ENCODE results near the gene ZNF366. TPM values are rescaled to one million over a fixed set of nuclear protein-coding genes. Genes with fewer than 3 reads are reported as not detected.

The ZNF366 gene
- polyA plus RNA-seq, 1 donor (not counting 4 experiments of a cell fraction or from before 2014, with no cell fraction given), result not detected

- H3K4me3 ChIP-seq (ENCODE audit: control insufficient read depth in 2 of 3, extremely low read depth in 1 of 3, insufficient read depth in 2 of 3, low read depth in 1 of 3, low read length in 3 of 3), result no peak overlapping the region
- H3K9me3 ChIP-seq (ENCODE audit: control insufficient read depth, low read depth, low read length), result no peaks in the 10 kb centered on the region
- peaks cover 13% of the 10 kb centered on the region for H3K4me1 ChIP-seq (ENCODE audit: control insufficient read depth, extremely low read depth, insufficient read depth, low read length)
- FAIRE-seq (no peak), DNase-seq (ENCODE audit: low read depth, low spot score) (no peak)
- H3K27me3 ChIP-seq (ENCODE audit: control insufficient read depth, extremely low read depth, insufficient read depth, low read length), result no peaks in the 10 kb centered on the region
- no peaks in the 10 kb centered on the region for H3K36me3 ChIP-seq (ENCODE audit: control insufficient read depth in 2 of 2, extremely low read depth in 1 of 2, insufficient read depth in 2 of 2, low read length in 2 of 2)
- no peak for TF ChIP-seq CTCF (optimal IDR thresholded peaks at IDR 0.05 in 1 of 3, IDR thresholded peaks at IDR 0.05 in 1 of 3, conservative IDR thresholded peaks at IDR 0.05 in 1 of 3; ENCODE audit: extremely low read depth in 1 of 3, insufficient read depth in 2 of 3, low read length in 3 of 3)
- TF ChIP-seq EZH2 (IDR thresholded peaks at IDR 0.05; ENCODE audit: low read length), result no peak
- no peak overlapping the region for H3K4me2 ChIP-seq (ENCODE audit: control insufficient read depth, extremely low read depth, insufficient read depth, low read depth, low read length)
- no peaks in the 10 kb centered on the region for H3K9me1 ChIP-seq (ENCODE audit: control insufficient read depth, extremely low read depth, insufficient read depth, low read length)
- H3K27ac ChIP-seq (ENCODE audit: control insufficient read depth, insufficient read depth, low read length), result no peak overlapping the region
- H3K9ac ChIP-seq (ENCODE audit: control insufficient read depth, extremely low read depth, insufficient read depth, low read length), result no peak overlapping the region
- dilution Hi-C loops (cut with MboI; ENCODE audit: extremely low pct_ligation_motif_present, low sequenced_read_pairs), result no loop called here
- no peaks in the 10 kb centered on the region for H3K79me2 ChIP-seq (ENCODE audit: control insufficient read depth, insufficient read depth, low read length)
- H4K20me1 ChIP-seq (ENCODE audit: control insufficient read depth, extremely low read depth, insufficient read depth, low read length), result no peaks in the 10 kb centered on the region
- no peak overlapping the region for H2AFZ ChIP-seq (ENCODE audit: control insufficient read depth, low read length)
Measured at GRCh38 chr5:72477176-72477575, 30.0 kb downstream of the ZNF366 start.

GRCh38 chr5:72476721-72477120 is 30.5 kb downstream of the ZNF366 start:
- H3K9me3 ChIP-seq (ENCODE audit: control insufficient read depth, low read depth, low read length), result no peaks in the 10 kb centered on the region
- FAIRE-seq (no peak), DNase-seq (ENCODE audit: low read depth, low spot score) (no peak)
- H3K4me2 ChIP-seq (ENCODE audit: control insufficient read depth, extremely low read depth, insufficient read depth, low read depth, low read length), result no peak overlapping the region
- no peaks in the 10 kb centered on the region for H4K20me1 ChIP-seq (ENCODE audit: control insufficient read depth, extremely low read depth, insufficient read depth, low read length)
- no peaks in the 10 kb centered on the region for H3K9me1 ChIP-seq (ENCODE audit: control insufficient read depth, extremely low read depth, insufficient read depth, low read length)
- H2AFZ ChIP-seq (ENCODE audit: control insufficient read depth, low read length), result no peak overlapping the region
- no peaks in the 10 kb centered on the region for H3K36me3 ChIP-seq (ENCODE audit: control insufficient read depth in 2 of 2, extremely low read depth in 1 of 2, insufficient read depth in 2 of 2, low read length in 2 of 2)
- no peak overlapping the region for H3K9ac ChIP-seq (ENCODE audit: control insufficient read depth, extremely low read depth, insufficient read depth, low read length)
- H3K79me2 ChIP-seq (ENCODE audit: control insufficient read depth, insufficient read depth, low read length), result no peaks in the 10 kb centered on the region
- dilution Hi-C loops (cut with MboI; ENCODE audit: extremely low pct_ligation_motif_present, low sequenced_read_pairs), result no loop called here
- no peaks in the 10 kb centered on the region for H3K27me3 ChIP-seq (ENCODE audit: control insufficient read depth, extremely low read depth, insufficient read depth, low read length)
- TF ChIP-seq CTCF (optimal IDR thresholded peaks at IDR 0.05 in 1 of 3, IDR thresholded peaks at IDR 0.05 in 1 of 3, conservative IDR thresholded peaks at IDR 0.05 in 1 of 3; ENCODE audit: extremely low read depth in 1 of 3, insufficient read depth in 2 of 3, low read length in 3 of 3) (no peak), EZH2 (IDR thresholded peaks at IDR 0.05; ENCODE audit: low read length) (no peak)
- H3K4me1 ChIP-seq (ENCODE audit: control insufficient read depth, extremely low read depth, insufficient read depth, low read length), result peaks cover 17% of the 10 kb centered on the region
- H3K4me3 ChIP-seq (ENCODE audit: control insufficient read depth in 2 of 3, extremely low read depth in 1 of 3, insufficient read depth in 2 of 3, low read depth in 1 of 3, low read length in 3 of 3), result no peak overlapping the region
- H3K27ac ChIP-seq (ENCODE audit: control insufficient read depth, insufficient read depth, low read length), result no peak overlapping the region

Measured in keratinocyte (primary cell).